ENCODE measurements around the gene PRPF31. TPM values are rescaled to one million over a fixed set of nuclear protein-coding genes. Genes with fewer than 3 reads are reported as not detected.

PRPF31 gene
- total RNA-seq, 1 experiment from 2014 or later, result 109 TPM

DNA sequence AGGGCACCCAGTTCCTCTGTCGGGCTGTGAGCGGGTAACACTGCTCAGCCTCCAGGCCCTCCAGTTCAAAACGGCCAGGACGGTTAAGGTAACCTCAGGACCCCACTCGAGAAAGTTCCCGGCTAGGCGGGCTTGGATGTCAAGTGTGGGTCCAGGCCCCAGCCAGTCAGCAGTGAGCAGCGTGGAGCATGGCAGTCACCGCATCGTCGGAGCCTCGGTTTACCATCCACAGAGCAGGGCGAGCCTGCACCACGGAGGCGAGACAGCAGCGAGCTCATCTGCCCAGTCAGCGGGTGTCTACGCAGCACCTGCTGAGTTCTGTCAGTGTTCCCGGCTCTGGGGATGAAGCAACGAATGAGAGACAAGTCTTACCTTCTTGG lies 14.1 kb downstream of the PRPF31 start:
- ChIA-PET POLR2A (ENCODE audit: low non-redundant PET) (no interaction called here), CTCF (no interaction called here)
- DNase-seq (ENCODE audit: low spot score), result no peak
- Histone ChIP-seq H3K36me3 (ENCODE audit: insufficient read depth, low read length, poor library complexity, severe bottlenecking) (peaks cover 40% of the 10 kb centered on the region), H3K27ac (ENCODE audit: low read depth, low read length, poor library complexity, severe bottlenecking) (no peak overlapping the region), H3K4me1 (ENCODE audit: insufficient read depth, low read length, poor library complexity, severe bottlenecking) (no peaks in the 10 kb centered on the region), H3K27me3 (replicated peaks; ENCODE audit: insufficient read depth, low read depth, low read length, poor library complexity) (no peaks in the 10 kb centered on the region), H3K9me3 (ENCODE audit: low read depth, low read length, poor library complexity, severe bottlenecking) (no peaks in the 10 kb centered on the region), H3K4me3 (ENCODE audit: low read depth, low read length, poor library complexity, severe bottlenecking) (no peak overlapping the region)
- no TSS peak for BruUV-seq (replicated peaks)
- TF ChIP-seq, protein P1, sequence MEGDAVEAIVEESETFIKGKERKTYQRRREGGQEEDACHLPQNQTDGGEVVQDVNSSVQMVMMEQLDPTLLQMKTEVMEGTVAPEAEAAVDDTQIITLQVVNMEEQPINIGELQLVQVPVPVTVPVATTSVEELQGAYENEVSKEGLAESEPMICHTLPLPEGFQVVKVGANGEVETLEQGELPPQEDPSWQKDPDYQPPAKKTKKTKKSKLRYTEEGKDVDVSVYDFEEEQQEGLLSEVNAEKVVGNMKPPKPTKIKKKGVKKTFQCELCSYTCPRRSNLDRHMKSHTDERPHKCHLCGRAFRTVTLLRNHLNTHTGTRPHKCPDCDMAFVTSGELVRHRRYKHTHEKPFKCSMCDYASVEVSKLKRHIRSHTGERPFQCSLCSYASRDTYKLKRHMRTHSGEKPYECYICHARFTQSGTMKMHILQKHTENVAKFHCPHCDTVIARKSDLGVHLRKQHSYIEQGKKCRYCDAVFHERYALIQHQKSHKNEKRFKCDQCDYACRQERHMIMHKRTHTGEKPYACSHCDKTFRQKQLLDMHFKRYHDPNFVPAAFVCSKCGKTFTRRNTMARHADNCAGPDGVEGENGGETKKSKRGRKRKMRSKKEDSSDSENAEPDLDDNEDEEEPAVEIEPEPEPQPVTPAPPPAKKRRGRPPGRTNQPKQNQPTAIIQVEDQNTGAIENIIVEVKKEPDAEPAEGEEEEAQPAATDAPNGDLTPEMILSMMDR (conservative IDR thresholded peaks at IDR 0.05; ENCODE audit: low read depth, low read length), result no peak
- no peak for TF ChIP-seq EZH2 (IDR thresholded peaks at IDR 0.05; ENCODE audit: borderline replicate concordance, low read depth, low read length, poor library complexity, severe bottlenecking)
- intact Hi-C loops (cut with micrococcal nuclease; ENCODE audit: unreplicated experiment), result no loop called here

DNA sequence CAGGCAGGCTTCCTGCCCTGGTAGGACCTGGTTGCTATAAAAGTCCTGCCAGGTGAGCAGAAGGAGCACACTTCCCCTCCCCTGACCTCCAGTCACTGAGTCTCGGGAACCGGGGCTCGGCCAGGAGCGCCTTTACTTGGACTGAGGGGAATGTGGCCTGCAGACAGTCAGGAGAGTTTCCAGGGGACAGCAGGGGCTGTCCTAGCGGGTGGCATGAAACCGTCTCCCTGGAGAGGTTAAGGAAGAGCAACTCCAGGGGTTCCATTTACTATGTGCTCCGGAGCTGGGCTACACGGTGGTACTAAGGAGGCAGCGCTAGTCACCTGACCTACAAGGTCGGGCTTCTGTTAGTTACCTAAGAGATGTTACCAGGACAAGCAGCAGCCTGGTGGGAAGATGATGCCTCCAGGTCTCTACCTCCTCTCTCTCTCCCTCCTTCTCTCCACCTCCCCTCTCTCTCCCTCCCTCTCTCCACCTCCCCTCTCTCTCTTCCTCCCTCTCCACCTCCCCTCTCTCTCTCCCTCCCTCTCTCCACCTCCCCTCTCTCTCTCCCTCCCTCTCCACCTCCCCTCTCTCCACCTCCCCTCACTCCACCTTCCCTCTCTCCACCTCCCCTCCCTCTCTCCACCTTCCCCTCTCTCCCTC lies 17.9 kb downstream of the PRPF31 start:
- Histone ChIP-seq H3K27ac (ENCODE audit: low read depth, low read length, poor library complexity, severe bottlenecking) (no peak overlapping the region), H3K36me3 (ENCODE audit: insufficient read depth, low read length, poor library complexity, severe bottlenecking) (peaks cover 17% of the 10 kb centered on the region), H3K9me3 (ENCODE audit: low read depth, low read length, poor library complexity, severe bottlenecking) (no peaks in the 10 kb centered on the region), H3K4me1 (ENCODE audit: insufficient read depth, low read length, poor library complexity, severe bottlenecking) (no peaks in the 10 kb centered on the region), H3K4me3 (ENCODE audit: low read depth, low read length, poor library complexity, severe bottlenecking) (no peak overlapping the region), H3K27me3 (replicated peaks; ENCODE audit: insufficient read depth, low read depth, low read length, poor library complexity) (no peaks in the 10 kb centered on the region)
- ChIA-PET POLR2A (ENCODE audit: low non-redundant PET) (no interaction called here), CTCF (no interaction called here)
- TF ChIP-seq EZH2 (IDR thresholded peaks at IDR 0.05; ENCODE audit: borderline replicate concordance, low read depth, low read length, poor library complexity, severe bottlenecking), result no peak
- TF ChIP-seq, protein P1 (conservative IDR thresholded peaks at IDR 0.05; ENCODE audit: low read depth, low read length), result no peak
- peak; percentile 87 for DNase-seq (ENCODE audit: low spot score)
- BruUV-seq (replicated peaks), result no TSS peak
- intact Hi-C loops (cut with micrococcal nuclease; ENCODE audit: unreplicated experiment), result no loop called here

DNA sequence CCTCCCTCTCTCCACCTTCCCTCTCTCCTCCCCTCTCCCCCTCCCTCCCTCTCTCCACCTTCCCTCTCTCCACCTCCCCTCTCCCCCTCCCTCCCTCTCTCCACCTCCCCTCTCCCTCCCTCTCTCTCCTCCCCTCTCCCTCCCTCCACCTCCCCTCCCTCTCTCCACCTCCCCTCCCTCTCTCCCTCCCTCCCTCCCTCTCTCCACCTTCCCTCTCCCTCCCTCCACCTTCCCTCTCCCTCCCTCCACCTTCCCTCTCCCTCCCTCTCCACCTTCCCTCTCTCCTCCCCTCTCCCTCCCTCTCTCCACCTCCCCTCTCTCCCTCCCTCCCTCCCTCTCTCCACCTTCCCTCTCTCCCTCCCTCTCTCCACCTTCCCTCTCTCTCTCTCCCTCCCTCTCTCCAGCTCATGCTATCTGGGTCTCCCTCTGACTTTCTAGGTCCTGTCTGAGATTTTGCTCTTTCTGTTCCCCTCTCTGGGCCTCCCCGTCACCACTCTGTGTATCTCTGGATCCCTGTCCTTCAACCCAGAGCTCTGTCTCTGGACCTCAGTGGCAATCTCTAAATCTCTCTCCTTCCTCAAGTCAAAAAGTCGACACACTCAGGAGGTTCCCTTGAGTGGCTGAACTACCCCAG lies 18.5 kb downstream of the PRPF31 start:
- DNase-seq (ENCODE audit: low spot score), result no peak
- no TSS peak for BruUV-seq (replicated peaks)
- Histone ChIP-seq H3K4me3 (ENCODE audit: low read depth, low read length, poor library complexity, severe bottlenecking) (no peak overlapping the region), H3K36me3 (ENCODE audit: insufficient read depth, low read length, poor library complexity, severe bottlenecking) (peaks cover 16% of the 10 kb centered on the region), H3K9me3 (ENCODE audit: low read depth, low read length, poor library complexity, severe bottlenecking) (no peaks in the 10 kb centered on the region), H3K27me3 (replicated peaks; ENCODE audit: insufficient read depth, low read depth, low read length, poor library complexity) (no peaks in the 10 kb centered on the region), H3K4me1 (ENCODE audit: insufficient read depth, low read length, poor library complexity, severe bottlenecking) (peaks cover 5% of the 10 kb centered on the region), H3K27ac (ENCODE audit: low read depth, low read length, poor library complexity, severe bottlenecking) (no peak overlapping the region)
- intact Hi-C loops (cut with micrococcal nuclease; ENCODE audit: unreplicated experiment), result no loop called here
- POLR2A ChIA-PET (ENCODE audit: low non-redundant PET), result no interaction called here
- CTCF ChIA-PET, result no interaction called here
- no peak for TF ChIP-seq EZH2 (IDR thresholded peaks at IDR 0.05; ENCODE audit: borderline replicate concordance, low read depth, low read length, poor library complexity, severe bottlenecking)
- TF ChIP-seq, protein P1 (conservative IDR thresholded peaks at IDR 0.05; ENCODE audit: low read depth, low read length), result no peak

All from A673 (cell line).